ENCODE data around the gene NUDT16L1. TPM values are rescaled to one million over a fixed set of nuclear protein-coding genes. Genes with fewer than 3 reads are reported as not detected.

NUDT16L1 gene
- total and polyA plus RNA-seq, 7 experiments from 2014 or later = 42.8 to 133 (median 61.5) TPM

- H3K4me3 Mint-ChIP-seq = no peak overlapping the region
- Histone ChIP-seq H3K27ac (ENCODE audit: low read depth, low read length) (no peak overlapping the region), H3K4me1 (ENCODE audit: control insufficient read depth in 2 of 2, insufficient read depth in 2 of 2, low read length in 2 of 2) (peaks cover 5 to 8% of the 10 kb centered on the region in 2 donors), H3K4me3 (ENCODE audit: low read length) (no peak overlapping the region), H3K36me3 (ENCODE audit: control insufficient read depth in 2 of 3, insufficient read depth in 3 of 3, low read length in 3 of 3) (peaks cover 0 to 86% (median 9%) of the 10 kb centered on the region in 3 experiments), H3K9me3 (ENCODE audit: control insufficient read depth in 2 of 3, low read length in 3 of 3) (no peaks in the 10 kb centered on the region), H3K27me3 (ENCODE audit: control insufficient read depth in 2 of 2, insufficient read depth in 2 of 2, low read length in 2 of 2) (no peaks in the 10 kb centered on the region)
- H3K36me3 Mint-ChIP-seq = peaks cover 0 to 13% (median 3%) of the 10 kb centered on the region in 5 donors
- CTCF ChIA-PET = no interaction called here
- ATAC-seq (no peak), DNase-seq (no peak)
- intact Hi-C loops (cut with micrococcal nuclease) = loop anchor here in 1 of 2 donors (10.0 kb wide), 2 partner anchors 256 to 344 kb away; partner anchors contain the start of genes PAM16 and SEC14L5
- POLR2A ChIA-PET = interaction anchor here (0.8 kb wide), 1 partner anchor 75 kb away, joined by 3 read pairs; the partner anchor contains the start of gene MGRN1
- no peaks in the 10 kb centered on the region for H3K9me3 Mint-ChIP-seq
- peaks cover 0 to 15% (median 7%) of the 10 kb centered on the region in 7 donors for H3K4me1 Mint-ChIP-seq
- H3K27ac Mint-ChIP-seq = peak overlapping the region in 1 of 9 donors; percentile 36
- no peaks in the 10 kb centered on the region for H3K27me3 Mint-ChIP-seq
These were observed 5.7 kb downstream of the NUDT16L1 start for GRCh38 chr16:4699046-4699556.

GRCh38 chr16:4700380-4700996 is 7.1 kb downstream of the NUDT16L1 start:
- no peak overlapping the region for H3K4me3 Mint-ChIP-seq
- POLR2A ChIA-PET = no interaction called here
- DNase-seq = no peak
- no peak for ATAC-seq
- no peaks in the 10 kb centered on the region for H3K9me3 Mint-ChIP-seq
- CTCF ChIA-PET = no interaction called here
- peaks cover 0 to 9% (median 1%) of the 10 kb centered on the region in 7 donors for H3K4me1 Mint-ChIP-seq
- Histone ChIP-seq H3K9me3 (ENCODE audit: control insufficient read depth in 2 of 3, low read length in 3 of 3) (no peaks in the 10 kb centered on the region), H3K36me3 (ENCODE audit: control insufficient read depth in 2 of 3, insufficient read depth in 3 of 3, low read length in 3 of 3) (peaks cover 0 to 92% (median 17%) of the 10 kb centered on the region in 3 experiments), H3K27ac (ENCODE audit: low read depth, low read length) (no peak overlapping the region), H3K27me3 (ENCODE audit: control insufficient read depth in 2 of 2, insufficient read depth in 2 of 2, low read length in 2 of 2) (no peaks in the 10 kb centered on the region), H3K4me1 (ENCODE audit: control insufficient read depth in 2 of 2, insufficient read depth in 2 of 2, low read length in 2 of 2) (no peaks in the 10 kb centered on the region), H3K4me3 (ENCODE audit: low read length) (no peak overlapping the region)
- peak overlapping the region in 2 of 9 donors; percentile 13 to 36 for H3K27ac Mint-ChIP-seq
- H3K27me3 Mint-ChIP-seq = no peaks in the 10 kb centered on the region
- H3K36me3 Mint-ChIP-seq = peaks cover 0 to 15% (median 3%) of the 10 kb centered on the region in 5 donors
- intact Hi-C loops (cut with micrococcal nuclease) = no loop called here

GRCh38 chr16:4700997-4701743 is 7.8 kb downstream of the NUDT16L1 start:
- no peak for DNase-seq
- H3K27me3 Mint-ChIP-seq = no peaks in the 10 kb centered on the region
- intact Hi-C loops (cut with micrococcal nuclease) = no loop called here
- Histone ChIP-seq H3K36me3 (ENCODE audit: control insufficient read depth in 2 of 3, insufficient read depth in 3 of 3, low read length in 3 of 3) (peaks cover 0 to 85% (median 16%) of the 10 kb centered on the region in 3 experiments), H3K27ac (ENCODE audit: low read depth, low read length) (no peak overlapping the region), H3K4me3 (ENCODE audit: low read length) (no peak overlapping the region), H3K27me3 (ENCODE audit: control insufficient read depth in 2 of 2, insufficient read depth in 2 of 2, low read length in 2 of 2) (no peaks in the 10 kb centered on the region), H3K4me1 (ENCODE audit: control insufficient read depth in 2 of 2, insufficient read depth in 2 of 2, low read length in 2 of 2) (no peaks in the 10 kb centered on the region), H3K9me3 (ENCODE audit: control insufficient read depth in 2 of 3, low read length in 3 of 3) (no peaks in the 10 kb centered on the region)
- no peak overlapping the region for H3K4me3 Mint-ChIP-seq
- H3K36me3 Mint-ChIP-seq = peaks cover 0 to 17% (median 3%) of the 10 kb centered on the region in 5 donors
- no peaks in the 10 kb centered on the region for H3K9me3 Mint-ChIP-seq
- ATAC-seq = peak; percentile 12
- CTCF ChIA-PET = no interaction called here
- peaks cover 0 to 7% (median 0%) of the 10 kb centered on the region in 7 donors for H3K4me1 Mint-ChIP-seq
- POLR2A ChIA-PET = no interaction called here
- no peak overlapping the region for H3K27ac Mint-ChIP-seq

GRCh38 chr16:4701791-4702465 is 8.6 kb downstream of the NUDT16L1 start:
- H3K27ac ChIP-seq (ENCODE audit: low read depth, low read length) = no peak overlapping the region
- no peak overlapping the region for H3K4me3 ChIP-seq (ENCODE audit: low read length)
- H3K4me1 ChIP-seq (ENCODE audit: control insufficient read depth in 2 of 2, insufficient read depth in 2 of 2, low read length in 2 of 2) = no peaks in the 10 kb centered on the region
- ATAC-seq (no peak), DNase-seq (no peak)
- ChIA-PET CTCF (no interaction called here), POLR2A (no interaction called here)
- Mint-ChIP-seq H3K4me3 (no peak overlapping the region), H3K27ac (peak overlapping the region in 3 of 9 donors; percentile 22 to 72 (median 32)), H3K4me1 (peaks cover 0 to 7% (median 0%) of the 10 kb centered on the region in 7 donors), H3K9me3 (no peaks in the 10 kb centered on the region), H3K27me3 (no peaks in the 10 kb centered on the region), H3K36me3 (peaks cover 5 to 23% (median 7%) of the 10 kb centered on the region in 5 donors)
- intact Hi-C loops (cut with micrococcal nuclease) = no loop called here
- H3K36me3 ChIP-seq (ENCODE audit: control insufficient read depth in 2 of 3, insufficient read depth in 3 of 3, low read length in 3 of 3) = peaks cover 0 to 80% (median 14%) of the 10 kb centered on the region in 3 experiments
- H3K9me3 ChIP-seq (ENCODE audit: control insufficient read depth in 2 of 3, low read length in 3 of 3) = no peaks in the 10 kb centered on the region
- no peaks in the 10 kb centered on the region for H3K27me3 ChIP-seq (ENCODE audit: control insufficient read depth in 2 of 2, insufficient read depth in 2 of 2, low read length in 2 of 2)

- Mint-ChIP-seq H3K36me3 (peaks cover 6 to 26% (median 8%) of the 10 kb centered on the region in 5 donors), H3K27ac (peak overlapping the region in 3 of 9 donors; percentile 22 to 72 (median 32)), H3K9me3 (no peaks in the 10 kb centered on the region), H3K4me3 (no peak overlapping the region), H3K4me1 (peaks cover 0 to 7% (median 0%) of the 10 kb centered on the region in 7 donors), H3K27me3 (no peaks in the 10 kb centered on the region)
- DNase-seq (no peak), ATAC-seq (no peak)
- CTCF ChIA-PET = no interaction called here
- intact Hi-C loops (cut with micrococcal nuclease) = no loop called here
- Histone ChIP-seq H3K27ac (ENCODE audit: low read depth, low read length) (no peak overlapping the region), H3K4me1 (ENCODE audit: control insufficient read depth in 2 of 2, insufficient read depth in 2 of 2, low read length in 2 of 2) (no peaks in the 10 kb centered on the region), H3K36me3 (ENCODE audit: control insufficient read depth in 2 of 3, insufficient read depth in 3 of 3, low read length in 3 of 3) (peaks cover 0 to 80% (median 13%) of the 10 kb centered on the region in 3 experiments), H3K9me3 (ENCODE audit: control insufficient read depth in 2 of 3, low read length in 3 of 3) (no peaks in the 10 kb centered on the region), H3K27me3 (ENCODE audit: control insufficient read depth in 2 of 2, insufficient read depth in 2 of 2, low read length in 2 of 2) (no peaks in the 10 kb centered on the region), H3K4me3 (ENCODE audit: low read length) (no peak overlapping the region)
- POLR2A ChIA-PET = no interaction called here
These were observed 9.1 kb downstream of the NUDT16L1 start for GRCh38 chr16:4702466-4702808.

GRCh38 chr16:4703906-4704305 is 10.5 kb downstream of the NUDT16L1 start:
- Histone ChIP-seq H3K4me3 (ENCODE audit: low read length) (no peak overlapping the region), H3K27ac (ENCODE audit: low read depth, low read length) (no peak overlapping the region), H3K9me3 (ENCODE audit: control insufficient read depth in 2 of 3, low read length in 3 of 3) (no peaks in the 10 kb centered on the region), H3K36me3 (ENCODE audit: control insufficient read depth in 2 of 3, insufficient read depth in 3 of 3, low read length in 3 of 3) (peaks cover 0 to 71% (median 13%) of the 10 kb centered on the region in 3 experiments), H3K4me1 (ENCODE audit: control insufficient read depth in 2 of 2, insufficient read depth in 2 of 2, low read length in 2 of 2) (no peaks in the 10 kb centered on the region), H3K27me3 (ENCODE audit: control insufficient read depth in 2 of 2, insufficient read depth in 2 of 2, low read length in 2 of 2) (no peaks in the 10 kb centered on the region)
- no peaks in the 10 kb centered on the region for H3K27me3 Mint-ChIP-seq
- H3K4me1 Mint-ChIP-seq = peaks cover 0 to 7% (median 0%) of the 10 kb centered on the region in 7 donors
- peaks cover 6 to 32% (median 8%) of the 10 kb centered on the region in 5 donors for H3K36me3 Mint-ChIP-seq
- intact Hi-C loops (cut with micrococcal nuclease) = no loop called here
- H3K4me3 Mint-ChIP-seq = no peak overlapping the region
- no peaks in the 10 kb centered on the region for H3K9me3 Mint-ChIP-seq
- no peak for DNase-seq
- POLR2A ChIA-PET = interaction anchor here (1.5 kb wide), 1 partner anchor 11 kb away, joined by 5 read pairs; the partner anchor contains the start of gene NUDT16L1
- ATAC-seq = no peak
- peak overlapping the region in 2 of 9 donors; percentile 40 to 46 for H3K27ac Mint-ChIP-seq
- CTCF ChIA-PET = no interaction called here
